Frontal cortex (tissue), 4 donors: ENCODE data around the gene FAM181B. TPM values are rescaled to one million over a fixed set of nuclear protein-coding genes. Genes with fewer than 3 reads are reported as not detected.

Source experiments
- DNase-seq, 2 donors: peaks; one replicate each; pipeline ENCODE4 v3.0.0; 2012; ENCODE audit warnings: low spot score in 2 of 2
- FAIRE-seq: peaks from 2 replicates; lab custom pipeline; 2012; peaks lifted over from hg19 to GRCh38; lab: Jason Lieb, UNC
- total RNA-seq: library from RNA; depleted of rRNA; stranded (reverse); fragments of >200 nt; gene quantifications from one replicate; pipeline ENCODE4 v1.2.3, GENCODE V29; 2014
- donor health status: control.
- donor health status: control.
- donor health status: control.

The FAM181B gene
- total RNA-seq, 1 donor from 2014 or later, result 13.0 TPM

- DNase-seq, result no peak
- FAIRE-seq, result no peak
Measured at GRCh38 chr11:82734120-82734479, 436 bp upstream of the FAM181B start.

GRCh38 chr11:82732734-82733443 is 775 bp downstream of the FAM181B start:
- DNase-seq (peak; percentile 62 to 76), FAIRE-seq (no peak)

GRCh38 chr11:82732348-82732733 is 1.3 kb downstream of the FAM181B start:
- FAIRE-seq, result no peak
- DNase-seq, result no peak

GRCh38 chr11:82731691-82732277 is 1.9 kb downstream of the FAM181B start:
- DNase-seq (no peak), FAIRE-seq (no peak)

DNA sequence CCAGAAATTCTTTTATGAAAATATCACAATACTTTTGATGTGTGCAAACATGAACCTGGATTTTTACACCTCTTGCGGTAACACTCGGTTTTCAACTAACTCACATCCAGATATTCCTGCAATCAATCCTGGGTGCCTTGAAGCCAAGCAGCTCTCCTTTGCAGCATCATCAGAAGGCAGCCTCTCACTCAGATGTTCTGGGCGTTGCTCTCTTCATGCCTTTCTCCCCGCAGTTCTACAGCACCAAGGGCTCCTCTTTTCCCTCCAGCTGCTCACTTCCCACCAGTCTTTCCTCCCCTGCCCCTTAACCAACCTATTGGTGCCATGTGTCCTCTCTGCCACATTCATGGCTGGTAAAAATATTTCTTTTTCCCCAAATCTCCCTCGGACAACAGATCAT is 2.9 kb downstream of the FAM181B start:
- DNase-seq, result no peak
- no peak for FAIRE-seq

DNA sequence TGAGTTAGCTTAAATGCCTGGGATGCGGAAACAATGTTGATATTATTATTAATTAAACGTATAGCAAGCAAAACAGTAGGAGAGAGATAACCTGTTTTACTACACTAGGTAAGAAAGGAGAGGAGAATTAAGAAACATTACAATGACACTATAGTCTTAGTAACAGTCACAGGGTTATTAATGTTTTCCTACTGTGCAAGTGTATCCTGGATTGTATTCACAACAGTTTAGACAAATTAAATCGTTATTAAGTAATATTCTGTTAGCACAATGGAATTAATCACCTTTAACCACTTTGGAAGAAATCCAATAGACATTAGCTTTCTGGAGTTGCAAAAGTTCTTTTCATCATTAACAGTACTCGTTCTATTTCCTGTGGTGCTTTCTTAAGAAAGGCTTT is 3.4 kb downstream of the FAM181B start:
- FAIRE-seq (no peak), DNase-seq (no peak)

- FAIRE-seq (no peak), DNase-seq (no peak)
Measured at GRCh38 chr11:82724026-82724425, 9.6 kb downstream of the FAM181B start.

- DNase-seq, result no peak
- FAIRE-seq, result no peak
Measured at GRCh38 chr11:82722231-82722630, 11.4 kb downstream of the FAM181B start.

GRCh38 chr11:82720267-82721065 is 13.2 kb downstream of the FAM181B start:
- FAIRE-seq (no peak), DNase-seq (no peak)

GRCh38 chr11:82719361-82720105 is 14.1 kb downstream of the FAM181B start:
- FAIRE-seq (no peak), DNase-seq (no peak)

GRCh38 chr11:82718821-82719220 is 14.8 kb downstream of the FAM181B start:
- DNase-seq, result no peak
- FAIRE-seq, result no peak

- peak; percentile 48 to 54 for DNase-seq
- peak; percentile 94 for FAIRE-seq
Measured at GRCh38 chr11:82718307-82718706, 15.4 kb downstream of the FAM181B start.

DNA sequence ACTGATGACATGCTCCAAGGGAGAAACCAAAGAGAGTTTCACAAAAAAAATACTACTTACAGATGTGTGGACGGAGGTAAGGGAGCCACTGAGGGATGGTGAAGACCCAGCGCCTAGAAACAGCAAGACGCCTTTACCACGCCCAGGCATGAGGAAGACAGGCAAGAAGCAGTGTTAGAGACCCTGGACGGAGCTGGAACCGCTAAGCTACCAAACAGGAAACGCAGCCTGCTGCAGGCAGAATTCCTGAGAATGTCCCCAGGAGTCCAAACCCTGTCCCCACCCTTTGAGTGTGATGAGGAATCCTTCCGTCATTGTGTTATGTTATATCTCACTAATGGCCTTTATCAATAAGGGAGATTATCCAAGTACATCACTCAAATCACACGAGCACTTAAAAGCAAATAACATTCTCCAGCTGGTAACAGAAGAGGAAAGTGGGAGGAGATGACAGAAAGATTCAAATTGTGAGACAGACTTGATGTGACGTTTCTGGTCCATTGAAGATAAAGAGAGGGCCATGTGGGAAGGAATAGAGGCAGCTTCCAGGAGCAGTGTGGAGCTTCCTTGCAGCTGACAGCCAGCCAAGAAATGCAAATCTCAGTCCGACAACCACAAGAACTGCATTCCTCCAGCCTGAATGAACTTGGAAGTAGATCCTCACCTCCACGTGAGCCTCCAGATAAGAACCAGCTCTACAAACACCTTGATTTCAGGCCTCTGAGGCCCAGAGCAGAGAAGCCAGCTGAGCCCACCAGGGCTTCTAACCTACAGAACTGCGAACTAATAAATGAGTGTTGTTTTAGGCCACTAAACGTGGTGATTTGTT is 19.1 kb downstream of the FAM181B start:
- DNase-seq, result no peak
- no peak for FAIRE-seq

DNA sequence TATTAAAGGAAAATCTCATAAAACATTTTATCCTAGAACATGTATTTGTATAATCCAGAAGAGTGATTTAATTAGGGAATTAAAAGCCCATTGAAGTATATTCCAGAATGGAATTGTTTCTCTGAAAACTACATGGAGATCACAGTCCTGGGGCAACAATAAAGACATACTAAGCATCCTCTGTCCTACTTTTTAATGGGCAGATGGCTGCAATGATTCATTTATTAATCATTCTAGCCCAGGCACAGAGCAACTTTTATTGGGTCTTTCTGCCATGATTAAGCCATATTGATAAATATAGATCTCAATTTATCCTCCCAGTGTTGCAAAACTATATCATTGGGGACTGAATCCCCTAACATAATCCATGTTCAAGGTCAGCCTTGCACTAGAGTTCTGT is 22.0 kb downstream of the FAM181B start:
- no peak for FAIRE-seq

DNA sequence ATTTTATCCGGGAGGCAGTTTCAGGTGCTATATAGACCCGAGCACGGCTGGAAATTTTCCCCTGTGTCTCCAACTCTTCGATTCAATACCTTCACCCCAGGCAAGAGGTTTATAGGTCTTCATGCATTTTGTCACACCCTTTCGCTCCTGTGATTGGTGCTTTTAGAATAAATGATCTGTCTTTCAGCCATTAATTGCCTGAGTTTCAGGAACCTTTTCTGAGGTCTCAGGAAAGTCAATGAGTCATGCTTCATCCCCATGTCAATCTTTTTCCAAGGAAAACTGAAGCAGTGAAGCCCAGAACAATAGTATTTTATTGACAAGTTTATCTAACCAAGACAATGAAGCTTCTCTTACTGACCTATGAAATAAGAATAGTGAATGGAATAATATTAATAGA is 29.9 kb downstream of the FAM181B start:
- no peak for FAIRE-seq
- DNase-seq, result no peak

More for the DNA sequence above, 22.0 kb downstream of the FAM181B start:
- no peak for DNase-seq

DNA sequence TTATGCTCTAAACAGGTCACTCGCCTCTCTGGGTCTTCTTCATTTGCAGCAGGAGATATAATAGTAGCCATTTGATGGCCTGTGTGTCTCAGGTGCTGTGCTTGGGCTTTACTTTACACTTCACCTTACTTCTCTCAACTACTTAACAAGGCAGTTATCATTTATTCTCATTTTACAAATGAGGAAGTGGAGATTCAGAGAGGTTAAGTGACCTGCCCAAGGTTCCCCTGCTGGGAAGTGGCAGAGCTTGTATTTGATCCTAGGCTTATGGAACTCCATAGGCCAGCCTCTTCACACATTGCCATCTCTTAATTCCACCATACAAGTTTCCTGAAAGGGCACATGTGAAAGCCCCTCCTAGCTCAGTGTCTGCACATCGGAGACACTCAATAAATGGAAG is 30.4 kb downstream of the FAM181B start:
- FAIRE-seq, result no peak
- DNase-seq, result no peak

GRCh38 chr11:82701847-82702520 is 31.7 kb downstream of the FAM181B start:
- DNase-seq (peak in 1 of 2 donors; percentile 27), FAIRE-seq (no peak)

GRCh38 chr11:82698576-82699352 is 34.9 kb downstream of the FAM181B start:
- FAIRE-seq (no peak), DNase-seq (no peak)
